DMS 273 (cell line): Measurements from ENCODE around the gene CLIC5.

Experiments
- DNase-seq: peaks from one replicate; lab custom pipeline; 2025; ENCODE audit not compliant: unreplicated experiment; lab: John Stamatoyannopoulos, UW

The CLIC5 gene

GRCh38 chr6:45851034-45851400 lies 164.6 kb downstream of the CLIC5 start:
- no peak for DNase-seq

DNA sequence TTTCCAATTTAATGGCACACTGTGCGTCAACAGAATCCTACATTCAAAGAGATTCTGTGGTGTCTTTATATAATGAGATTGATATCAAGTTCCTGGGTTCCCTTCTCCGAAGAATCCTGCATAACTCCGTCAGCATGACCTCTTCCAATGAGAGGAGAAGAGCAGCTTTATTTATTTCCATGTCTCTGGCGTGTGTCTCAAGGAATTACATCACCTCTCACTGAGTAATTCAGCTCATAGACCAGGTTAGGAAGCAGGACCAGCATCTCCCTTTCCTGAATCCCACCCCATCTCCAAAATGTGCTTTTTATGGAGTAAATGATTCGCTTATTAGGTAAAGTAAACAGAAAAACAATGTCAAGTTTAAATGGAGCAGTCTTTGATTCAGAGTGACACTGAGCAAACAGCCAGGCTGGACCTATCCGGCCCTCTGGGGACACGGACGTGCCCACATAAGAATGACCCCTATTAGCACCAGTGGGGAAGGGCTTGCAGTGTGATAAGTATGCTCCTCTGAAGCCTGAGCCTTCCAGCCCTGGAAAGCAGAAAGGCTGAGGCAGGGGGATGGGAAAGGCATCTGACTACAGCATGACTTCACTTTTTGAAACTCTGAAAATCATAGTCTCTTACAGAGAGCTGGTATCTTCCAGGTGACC lies 165.2 kb downstream of the CLIC5 start:
- no peak for DNase-seq

DNA sequence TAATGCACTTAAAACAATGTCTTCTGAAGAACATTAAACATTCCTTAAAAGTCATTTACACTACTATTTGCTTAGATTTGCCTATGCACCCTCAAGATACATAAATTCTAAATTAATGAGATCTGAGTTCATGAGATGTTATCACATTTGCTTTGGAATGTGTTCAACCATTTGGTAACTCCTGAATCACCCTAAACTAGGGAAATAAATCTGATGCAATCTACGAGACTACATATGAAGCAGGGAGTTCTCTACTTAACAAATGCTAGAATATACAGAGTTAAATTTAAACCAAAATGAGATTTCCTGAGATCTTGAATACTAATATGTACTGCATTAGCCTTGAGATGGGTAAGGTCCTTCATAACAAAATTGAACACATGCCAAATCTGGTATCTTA lies 170.1 kb downstream of the CLIC5 start:
- no peak for DNase-seq

GRCh38 chr6:45844986-45845385 lies 170.7 kb downstream of the CLIC5 start:
- DNase-seq, result no peak

- DNase-seq, result no peak
Measured at GRCh38 chr6:45843848-45844521, 171.7 kb downstream of the CLIC5 start.

DNA sequence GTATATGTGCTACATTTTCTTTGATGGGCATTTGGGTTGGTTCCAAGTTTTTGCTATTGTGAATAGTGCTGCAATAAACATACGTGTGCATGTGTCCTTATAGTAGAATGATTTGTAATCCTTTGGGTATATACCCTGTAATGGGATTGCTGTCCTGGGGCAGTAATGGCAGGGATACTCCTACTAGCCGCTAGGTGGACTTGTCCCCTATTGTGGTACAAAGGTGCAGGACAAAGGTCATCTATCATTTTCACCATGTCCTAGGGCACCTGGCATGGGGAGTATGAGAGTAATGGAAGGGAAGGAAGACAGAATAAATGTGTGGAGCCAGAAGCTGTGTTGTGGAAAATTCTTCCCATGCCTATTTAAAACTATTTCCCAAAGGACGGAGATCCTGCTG lies 174.6 kb downstream of the CLIC5 start:
- no peak for DNase-seq

DNA sequence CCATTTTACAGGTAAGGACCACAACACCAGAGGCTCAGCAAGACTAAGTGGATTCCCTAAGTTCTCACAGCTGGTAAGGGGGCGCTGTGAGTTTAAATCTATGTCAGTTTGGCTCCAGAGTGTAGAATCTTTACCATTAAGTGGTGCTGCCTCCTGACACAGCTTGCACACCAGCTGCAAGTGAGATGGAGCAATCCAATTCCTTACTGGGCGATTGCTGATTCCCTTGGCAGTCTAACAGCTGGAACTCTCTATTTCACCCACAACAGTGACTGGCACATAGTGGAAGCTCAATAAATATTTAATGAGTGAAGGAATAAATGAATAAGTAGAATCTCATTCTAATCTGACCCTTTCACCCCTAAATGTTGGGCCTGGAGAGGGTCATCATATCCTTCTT lies 176.7 kb downstream of the CLIC5 start:
- DNase-seq, result peak; percentile 7

DNA sequence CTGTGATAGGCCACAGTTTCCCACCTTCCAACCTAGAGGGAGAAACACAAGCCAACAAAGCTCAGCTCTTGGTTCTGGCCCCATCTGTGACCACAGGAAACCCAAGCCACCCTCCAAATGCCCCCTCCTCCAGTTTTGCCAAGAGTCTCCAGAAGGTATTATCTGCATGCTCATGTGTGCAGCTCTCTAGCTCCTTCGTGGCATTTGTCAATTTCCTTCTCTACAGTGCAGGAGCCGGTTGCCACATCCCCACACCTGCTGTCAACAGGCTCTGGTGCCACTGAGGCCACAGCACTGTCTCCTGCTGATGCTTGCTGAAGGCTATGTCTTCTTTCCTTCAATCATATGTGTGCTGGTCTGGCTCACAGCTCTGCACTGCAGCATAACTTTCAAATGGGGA lies 177.2 kb downstream of the CLIC5 start:
- DNase-seq, result no peak

DNA sequence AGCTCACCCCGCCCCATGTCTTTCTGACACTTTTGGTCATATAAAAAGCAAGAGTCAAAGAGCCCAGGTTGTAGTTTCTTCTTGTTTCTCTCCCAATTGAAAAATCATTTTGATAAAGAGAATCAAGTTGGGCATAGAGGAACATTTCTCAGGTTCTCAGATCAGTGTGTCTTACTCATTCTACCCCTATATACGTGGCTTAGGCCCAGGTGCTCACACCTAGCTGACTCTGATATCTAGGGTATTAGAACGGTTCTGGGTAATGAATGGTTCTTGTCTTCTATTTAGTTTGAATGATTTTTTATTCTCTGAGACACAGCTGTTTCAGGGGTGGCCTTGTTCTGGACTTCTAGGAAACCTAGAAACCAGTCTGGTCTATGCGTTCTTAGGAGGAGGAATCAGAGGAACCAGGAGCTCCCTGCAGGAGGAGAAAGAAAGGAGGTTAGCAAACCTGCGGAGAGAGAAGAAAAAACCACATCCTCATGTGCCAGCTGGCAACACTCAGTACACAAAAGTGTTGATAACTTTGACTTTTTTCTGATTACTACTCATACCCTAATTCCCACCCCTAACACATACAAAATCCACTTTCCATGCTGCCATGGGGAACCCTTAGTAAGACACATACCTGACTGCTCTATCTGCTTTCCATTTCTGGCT lies 178.0 kb downstream of the CLIC5 start:
- DNase-seq, result no peak

- no peak for DNase-seq
Measured at GRCh38 chr6:45836984-45837383, 178.7 kb downstream of the CLIC5 start.

- DNase-seq, result no peak
Measured at GRCh38 chr6:45836438-45836824, 179.2 kb downstream of the CLIC5 start.

DNA sequence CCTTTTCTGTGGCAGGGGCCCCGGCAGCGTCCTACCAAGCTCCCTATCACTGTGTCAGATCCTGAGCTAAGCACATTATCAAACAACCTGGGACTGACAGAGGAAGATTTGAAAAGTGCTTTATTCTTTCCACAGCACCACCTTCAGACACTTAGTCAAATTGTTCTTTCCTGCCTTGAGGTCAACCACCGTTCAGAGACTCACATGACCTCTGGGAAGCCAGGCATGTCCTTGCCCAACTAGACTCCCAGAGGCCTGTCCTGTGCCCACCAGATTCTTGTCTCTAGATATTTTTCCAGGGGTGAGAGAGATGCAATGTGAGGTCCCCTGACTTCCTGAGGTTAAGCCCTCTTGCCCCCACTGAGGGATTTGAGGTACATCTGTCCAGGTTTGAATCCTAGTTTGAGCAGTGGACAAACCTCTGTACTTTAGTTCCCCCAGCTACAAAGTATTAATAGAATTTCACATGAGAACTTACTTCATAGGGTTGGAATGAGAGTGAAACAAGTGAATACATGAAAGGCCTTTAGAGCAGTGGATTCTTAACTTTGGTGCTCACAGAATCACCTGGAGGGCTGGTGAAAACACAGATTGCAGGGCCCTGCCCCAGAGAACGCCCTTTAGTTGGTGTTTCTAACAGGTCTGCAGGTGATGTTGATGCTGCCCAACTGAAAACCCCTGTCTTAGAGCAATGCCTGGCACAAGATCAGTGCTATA lies 179.8 kb downstream of the CLIC5 start:
- no peak for DNase-seq

DNA sequence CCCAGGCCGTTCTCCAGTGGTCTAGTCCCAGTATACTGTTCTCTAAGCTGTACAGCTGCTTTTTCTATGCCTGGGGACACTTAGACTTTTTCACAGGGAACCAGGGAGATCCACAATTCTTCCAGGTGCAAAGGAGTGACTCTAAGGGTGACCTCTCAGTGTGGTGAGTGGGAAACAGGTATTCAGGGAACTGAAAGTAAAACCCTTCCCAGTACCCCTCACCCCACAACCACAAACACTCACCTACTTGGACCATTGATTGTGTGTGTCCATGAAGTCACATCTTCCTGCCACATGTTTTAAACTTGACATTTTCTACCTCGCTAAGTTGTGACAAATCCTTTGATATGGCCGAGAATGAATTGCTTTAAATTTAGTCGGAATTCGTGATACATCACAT lies 183.6 kb downstream of the CLIC5 start:
- no peak for DNase-seq
